Stomach (tissue), 4 donors: ENCODE results near the gene PDSS2.

Experiments used
- EP300 ChIP-seq: sonication (generic); formaldehyde crosslinking; IDR thresholded peaks from one replicate; pipeline ENCODE4 v1.6.1; 2017; ENCODE audit warnings: antibody characterized with exemption
- POLR2A ChIP-seq, 4 donors: fragments of 450-650 bp; IDR thresholded peaks; one replicate each; pipeline ENCODE4 v1.6.1; 2016; ENCODE audit warnings: antibody characterized with exemption in 4 of 4, control low read depth in 2 of 4, mild to moderate bottlenecking in 1 of 4, moderate library complexity in 1 of 4
- POLR2AphosphoS5 ChIP-seq, 3 donors: sonication (generic); formaldehyde crosslinking; IDR thresholded peaks; one replicate each; pipeline ENCODE4 v1.6.1; 2016; ENCODE audit warnings: antibody characterized with exemption in 3 of 3
- TF ChIP-seq, protein P1 (sequence below), 7 experiments: fragments of 450-650 bp in 4 of 7; fragments of 200-600 bp in 3 of 7; sonication (generic) in 3 of 7; IDR thresholded peaks; one replicate each; pipeline ENCODE4 v1.5.1; 2016 to 2019; ENCODE audit warnings: antibody characterized with exemption in 7 of 7, control low read depth in 2 of 7, mild to moderate bottlenecking in 1 of 7

DNA sequence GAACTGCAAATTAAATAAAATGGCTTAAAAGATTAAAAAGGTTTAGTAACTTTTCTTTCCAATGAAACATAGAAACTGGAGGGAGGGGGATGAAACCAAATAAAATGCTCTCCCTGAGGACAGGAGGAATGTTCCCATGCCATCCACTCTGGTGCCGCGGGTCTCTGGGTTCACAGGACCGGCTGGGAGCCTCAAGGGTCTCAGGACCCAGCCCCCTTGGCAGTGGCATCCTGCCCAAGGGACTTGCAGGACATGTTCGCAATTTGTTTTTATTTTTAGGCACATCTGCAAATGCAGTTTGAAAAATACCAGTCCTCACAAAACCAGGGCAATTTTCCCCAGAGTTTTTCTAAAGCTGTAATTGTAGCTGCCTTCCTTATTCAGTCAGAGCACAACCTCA lies 351.6 kb downstream of the PDSS2 start:
- no peak for TF ChIP-seq POLR2AphosphoS5 (IDR thresholded peaks at IDR 0.05)
- no peak for TF ChIP-seq EP300
- no peak for TF ChIP-seq POLR2A (IDR thresholded peaks at IDR 0.05)
- TF ChIP-seq, protein P1, sequence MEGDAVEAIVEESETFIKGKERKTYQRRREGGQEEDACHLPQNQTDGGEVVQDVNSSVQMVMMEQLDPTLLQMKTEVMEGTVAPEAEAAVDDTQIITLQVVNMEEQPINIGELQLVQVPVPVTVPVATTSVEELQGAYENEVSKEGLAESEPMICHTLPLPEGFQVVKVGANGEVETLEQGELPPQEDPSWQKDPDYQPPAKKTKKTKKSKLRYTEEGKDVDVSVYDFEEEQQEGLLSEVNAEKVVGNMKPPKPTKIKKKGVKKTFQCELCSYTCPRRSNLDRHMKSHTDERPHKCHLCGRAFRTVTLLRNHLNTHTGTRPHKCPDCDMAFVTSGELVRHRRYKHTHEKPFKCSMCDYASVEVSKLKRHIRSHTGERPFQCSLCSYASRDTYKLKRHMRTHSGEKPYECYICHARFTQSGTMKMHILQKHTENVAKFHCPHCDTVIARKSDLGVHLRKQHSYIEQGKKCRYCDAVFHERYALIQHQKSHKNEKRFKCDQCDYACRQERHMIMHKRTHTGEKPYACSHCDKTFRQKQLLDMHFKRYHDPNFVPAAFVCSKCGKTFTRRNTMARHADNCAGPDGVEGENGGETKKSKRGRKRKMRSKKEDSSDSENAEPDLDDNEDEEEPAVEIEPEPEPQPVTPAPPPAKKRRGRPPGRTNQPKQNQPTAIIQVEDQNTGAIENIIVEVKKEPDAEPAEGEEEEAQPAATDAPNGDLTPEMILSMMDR (IDR thresholded peaks at IDR 0.05): no peak
